ENCODE data around the gene ZNF19. TPM values are rescaled to one million over a fixed set of nuclear protein-coding genes. Genes with fewer than 3 reads are reported as not detected.
"Not testable (repeated sequence)": the region's sequence is repeated elsewhere in the genome, so short reads cannot be mapped to it uniquely, and the experiment has no call there.

Gene ZNF19
- total RNA-seq, 1 donor from 2014 or later = 2.1 TPM

DNA sequence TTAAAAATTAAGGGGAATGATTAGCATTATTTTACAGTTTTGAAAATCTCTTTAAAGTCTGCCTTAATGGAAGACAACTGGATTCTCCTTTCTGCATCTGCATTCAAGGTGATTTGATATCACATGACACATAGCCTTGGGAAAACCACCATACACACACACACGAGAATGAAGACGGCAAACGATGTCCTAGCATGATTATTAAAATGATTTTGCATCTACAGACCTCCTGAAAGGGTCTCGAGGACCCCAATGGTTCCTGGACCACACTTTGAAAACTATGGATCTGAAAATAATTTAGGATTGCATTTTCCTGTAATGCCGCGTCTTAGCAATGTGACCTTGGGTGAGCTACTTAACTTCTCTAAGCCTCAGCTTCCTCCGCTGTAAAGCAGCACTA is 25.4 kb upstream of the ZNF19 start:
- Mint-ChIP-seq H3K27me3 (ENCODE audit: low read depth) (peaks cover 18% of the 10 kb centered on the region), H3K27ac (ENCODE audit: unreplicated experiment) (no peak overlapping the region), H3K36me3 (ENCODE audit: low read depth) (peaks cover under 1% of the 10 kb centered on the region), H3K9me3 (ENCODE audit: low read depth) (no peaks in the 10 kb centered on the region), H3K4me1 (ENCODE audit: low read depth) (no peaks in the 10 kb centered on the region), H3K4me3 (ENCODE audit: unreplicated experiment) (no peak overlapping the region)
- DNase-seq (ENCODE audit: low spot score) = no peak
- TF ChIP-seq, protein P1, sequence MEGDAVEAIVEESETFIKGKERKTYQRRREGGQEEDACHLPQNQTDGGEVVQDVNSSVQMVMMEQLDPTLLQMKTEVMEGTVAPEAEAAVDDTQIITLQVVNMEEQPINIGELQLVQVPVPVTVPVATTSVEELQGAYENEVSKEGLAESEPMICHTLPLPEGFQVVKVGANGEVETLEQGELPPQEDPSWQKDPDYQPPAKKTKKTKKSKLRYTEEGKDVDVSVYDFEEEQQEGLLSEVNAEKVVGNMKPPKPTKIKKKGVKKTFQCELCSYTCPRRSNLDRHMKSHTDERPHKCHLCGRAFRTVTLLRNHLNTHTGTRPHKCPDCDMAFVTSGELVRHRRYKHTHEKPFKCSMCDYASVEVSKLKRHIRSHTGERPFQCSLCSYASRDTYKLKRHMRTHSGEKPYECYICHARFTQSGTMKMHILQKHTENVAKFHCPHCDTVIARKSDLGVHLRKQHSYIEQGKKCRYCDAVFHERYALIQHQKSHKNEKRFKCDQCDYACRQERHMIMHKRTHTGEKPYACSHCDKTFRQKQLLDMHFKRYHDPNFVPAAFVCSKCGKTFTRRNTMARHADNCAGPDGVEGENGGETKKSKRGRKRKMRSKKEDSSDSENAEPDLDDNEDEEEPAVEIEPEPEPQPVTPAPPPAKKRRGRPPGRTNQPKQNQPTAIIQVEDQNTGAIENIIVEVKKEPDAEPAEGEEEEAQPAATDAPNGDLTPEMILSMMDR (IDR thresholded peaks at IDR 0.05) = no peak

DNA sequence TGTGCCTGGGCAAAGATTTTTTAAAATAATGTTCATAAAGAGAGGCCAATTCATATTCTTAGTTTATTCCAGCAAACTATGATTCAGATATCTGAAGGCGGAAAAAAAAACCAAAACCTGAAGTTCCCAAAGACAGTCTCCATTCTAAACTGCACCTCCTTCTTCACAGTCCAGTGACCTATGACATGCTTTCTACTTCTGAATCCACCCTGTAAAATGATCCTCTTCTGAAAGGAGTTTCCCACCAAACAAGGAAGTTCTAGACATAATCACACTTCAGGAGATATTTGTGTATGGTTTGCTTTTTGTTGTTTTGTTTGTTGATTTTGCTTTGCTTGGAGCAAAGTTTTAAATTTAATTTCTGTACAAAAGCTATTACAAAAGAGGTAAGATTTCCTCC is 24.2 kb upstream of the ZNF19 start:
- TF ChIP-seq, protein P1 (IDR thresholded peaks at IDR 0.05) = no peak
- Mint-ChIP-seq H3K4me1 (ENCODE audit: low read depth) (no peaks in the 10 kb centered on the region), H3K27me3 (ENCODE audit: low read depth) (peaks cover 26% of the 10 kb centered on the region), H3K36me3 (ENCODE audit: low read depth) (peaks cover 2% of the 10 kb centered on the region), H3K27ac (ENCODE audit: unreplicated experiment) (no peak overlapping the region), H3K4me3 (ENCODE audit: unreplicated experiment) (no peak overlapping the region), H3K9me3 (ENCODE audit: low read depth) (no peaks in the 10 kb centered on the region)
- DNase-seq (ENCODE audit: low spot score) = no peak

DNA sequence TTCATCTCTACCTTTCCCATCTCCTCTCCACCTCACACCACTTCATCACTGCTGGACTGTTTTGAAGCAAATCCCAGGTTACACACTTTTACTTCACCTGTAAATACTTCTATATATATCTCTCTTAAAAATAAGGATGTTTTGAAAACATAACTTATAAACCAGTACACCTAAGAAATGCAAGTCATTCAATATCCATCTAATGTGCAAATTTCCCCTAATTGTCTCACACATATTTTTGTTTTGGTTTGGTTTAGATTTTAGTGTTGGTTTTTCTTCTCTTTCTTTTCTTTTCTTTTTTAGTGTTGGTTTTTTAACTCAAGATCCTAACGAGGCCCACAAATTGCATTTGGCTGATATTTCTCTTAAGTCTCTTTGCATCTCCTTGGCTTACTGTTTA is 17.9 kb upstream of the ZNF19 start:
- Mint-ChIP-seq H3K36me3 (ENCODE audit: low read depth) (peaks cover 2% of the 10 kb centered on the region), H3K4me1 (ENCODE audit: low read depth) (no peaks in the 10 kb centered on the region), H3K9me3 (ENCODE audit: low read depth) (no peaks in the 10 kb centered on the region), H3K27me3 (ENCODE audit: low read depth) (peaks cover 33% of the 10 kb centered on the region), H3K4me3 (ENCODE audit: unreplicated experiment) (no peak overlapping the region), H3K27ac (ENCODE audit: unreplicated experiment) (no peak overlapping the region)
- TF ChIP-seq, protein P1 (IDR thresholded peaks at IDR 0.05) = no peak
- DNase-seq (ENCODE audit: low spot score) = no peak

DNA sequence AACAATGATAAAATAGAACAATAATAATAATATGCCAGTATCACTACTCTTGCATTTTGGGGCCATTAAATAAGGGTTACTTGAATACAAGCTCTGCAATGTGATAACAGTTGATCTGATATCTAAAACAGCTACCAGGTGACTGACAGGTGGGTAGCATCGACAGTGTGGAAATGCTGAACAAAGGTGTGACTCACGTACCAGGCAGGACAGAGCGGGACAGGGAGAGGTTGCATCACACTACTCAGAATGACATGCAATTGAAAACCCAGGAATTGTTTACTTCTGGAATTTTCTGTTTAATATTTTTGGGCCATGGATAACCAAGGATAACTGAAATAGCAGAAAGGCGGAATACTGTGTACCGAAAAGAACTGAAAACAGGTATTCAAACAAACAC is 15.8 kb upstream of the ZNF19 start:
- Mint-ChIP-seq H3K36me3 (ENCODE audit: low read depth) (peaks cover 2% of the 10 kb centered on the region), H3K4me3 (ENCODE audit: unreplicated experiment) (no peak overlapping the region), H3K4me1 (ENCODE audit: low read depth) (no peaks in the 10 kb centered on the region), H3K9me3 (ENCODE audit: low read depth) (no peaks in the 10 kb centered on the region), H3K27me3 (ENCODE audit: low read depth) (peaks cover 32% of the 10 kb centered on the region), H3K27ac (ENCODE audit: unreplicated experiment) (no peak overlapping the region)
- TF ChIP-seq, protein P1 (IDR thresholded peaks at IDR 0.05) = no peak
- no peak for DNase-seq (ENCODE audit: low spot score)

DNA sequence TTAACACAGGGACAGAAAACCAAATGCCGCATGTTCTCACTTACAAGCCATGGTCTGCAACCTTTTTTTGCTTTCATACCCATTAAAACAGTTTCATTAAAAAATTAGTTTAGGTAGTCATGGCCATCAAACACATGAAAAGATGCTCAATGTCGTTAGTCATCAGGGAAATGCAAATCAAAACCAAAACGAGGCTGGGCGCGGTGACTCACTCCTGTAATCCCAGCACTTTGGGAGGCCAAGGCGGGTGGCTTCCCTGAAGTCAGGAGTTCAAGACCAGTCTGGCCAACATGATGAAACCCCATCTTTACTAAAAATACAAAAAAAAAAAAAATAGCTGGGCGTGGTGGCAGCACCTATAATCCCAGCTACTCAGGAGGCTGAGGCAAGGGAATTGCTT is 14.9 kb upstream of the ZNF19 start:
- H3K4me3 Mint-ChIP-seq (ENCODE audit: unreplicated experiment); H3K9me3 Mint-ChIP-seq (ENCODE audit: low read depth); H3K36me3 Mint-ChIP-seq (ENCODE audit: low read depth); H3K27ac Mint-ChIP-seq (ENCODE audit: unreplicated experiment); DNase-seq (ENCODE audit: low spot score); H3K4me1 Mint-ChIP-seq (ENCODE audit: low read depth): not testable (repeated sequence)
- H3K27me3 Mint-ChIP-seq (ENCODE audit: low read depth) = peaks cover 24% of the 10 kb centered on the region

DNA sequence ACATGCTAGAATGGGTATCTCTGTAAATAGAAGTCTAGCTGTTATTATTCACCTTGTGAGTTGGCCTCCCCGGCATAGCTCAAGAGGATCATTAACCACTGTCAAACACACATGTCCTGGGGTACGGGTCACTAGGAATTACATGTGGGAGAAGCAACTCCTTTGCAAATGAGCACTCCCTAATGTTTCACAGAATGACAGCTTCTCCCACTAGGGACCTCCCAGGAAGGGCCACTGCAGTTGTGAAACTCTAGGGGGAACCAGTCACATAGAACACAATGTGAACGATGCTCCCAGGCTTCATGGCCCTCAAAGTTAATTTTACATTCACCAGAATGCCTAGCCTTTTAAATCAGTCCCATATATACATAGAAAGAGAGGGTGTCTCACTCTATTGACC is 12.4 kb upstream of the ZNF19 start:
- Mint-ChIP-seq H3K4me1 (ENCODE audit: low read depth) (no peaks in the 10 kb centered on the region), H3K27ac (ENCODE audit: unreplicated experiment) (no peak overlapping the region), H3K27me3 (ENCODE audit: low read depth) (peaks cover 20% of the 10 kb centered on the region), H3K9me3 (ENCODE audit: low read depth) (no peaks in the 10 kb centered on the region), H3K36me3 (ENCODE audit: low read depth) (no peaks in the 10 kb centered on the region), H3K4me3 (ENCODE audit: unreplicated experiment) (no peak overlapping the region)
- TF ChIP-seq, protein P1 (IDR thresholded peaks at IDR 0.05) = no peak
- DNase-seq (ENCODE audit: low spot score) = no peak
